ENCODE data around the gene ARID3B. TPM values are rescaled to one million over a fixed set of nuclear protein-coding genes. Genes with fewer than 3 reads are reported as not detected.
"Not testable (repeated sequence)": the region's sequence is repeated elsewhere in the genome, so short reads cannot be mapped to it uniquely, and the experiment has no call there.

The ARID3B gene
- total RNA-seq, 2 experiments from 2014 or later, result 39.4 to 43.0 TPM

DNA sequence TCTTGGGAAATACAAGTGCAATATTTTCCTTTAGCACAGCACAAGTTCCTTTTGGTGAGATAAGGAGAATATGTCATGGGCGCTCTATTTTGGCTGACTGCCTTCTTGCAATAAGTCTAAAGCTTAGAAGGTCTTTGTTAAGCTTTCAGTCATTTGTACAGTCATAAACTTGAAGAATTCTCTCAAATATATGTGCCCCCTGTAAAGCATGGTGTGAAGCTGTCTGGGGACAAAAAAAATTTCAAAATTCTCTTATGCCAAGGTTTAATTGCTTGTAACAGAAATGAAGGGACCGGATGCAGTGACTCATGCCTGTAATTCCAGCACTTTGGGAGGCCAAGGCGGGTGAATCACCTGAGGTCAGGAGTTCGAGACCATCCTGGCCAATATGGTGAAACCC is 21.7 kb upstream of the ARID3B start:
- no peak overlapping the region for H3K27ac Mint-ChIP-seq
- DNase-seq, result no peak
- peaks cover 2% of the 10 kb centered on the region for H3K4me1 Mint-ChIP-seq
- H3K9me3 Mint-ChIP-seq, result no peaks in the 10 kb centered on the region
- H3K36me3 Mint-ChIP-seq, result no peaks in the 10 kb centered on the region
- peaks cover 1% of the 10 kb centered on the region for H3K27me3 Mint-ChIP-seq
- H3K4me3 Mint-ChIP-seq, result no peak overlapping the region
- ATAC-seq (ENCODE audit: low read depth), result no peak
- POLR2A ChIA-PET, result no interaction called here

DNA sequence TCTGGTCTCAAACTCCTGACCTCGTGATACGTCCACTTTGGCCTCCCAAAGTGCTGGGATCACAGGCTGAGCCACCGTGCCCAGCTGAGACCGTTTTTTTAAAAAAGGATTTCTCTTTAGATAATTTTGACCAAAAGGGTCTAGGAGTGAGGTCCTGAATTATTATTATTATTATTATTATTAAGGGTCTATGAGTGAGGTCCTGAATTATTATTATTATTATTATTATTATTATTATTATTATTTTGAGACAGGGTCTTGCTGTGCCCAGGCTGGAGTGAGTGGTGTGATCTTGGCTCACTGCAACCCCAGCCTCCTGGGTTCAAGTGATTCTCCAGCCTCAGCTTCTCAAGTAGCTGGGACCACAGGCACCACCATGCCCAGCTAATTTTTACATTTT is 20.6 kb upstream of the ARID3B start:
- Mint-ChIP-seq H3K4me1 (no peaks in the 10 kb centered on the region), H3K27ac (no peak overlapping the region), H3K4me3 (no peak overlapping the region), H3K36me3 (no peaks in the 10 kb centered on the region), H3K9me3 (no peaks in the 10 kb centered on the region), H3K27me3 (peaks cover 1% of the 10 kb centered on the region)
- POLR2A ChIA-PET, result no interaction called here
- ATAC-seq (ENCODE audit: low read depth), result no peak
- no peak for DNase-seq

DNA sequence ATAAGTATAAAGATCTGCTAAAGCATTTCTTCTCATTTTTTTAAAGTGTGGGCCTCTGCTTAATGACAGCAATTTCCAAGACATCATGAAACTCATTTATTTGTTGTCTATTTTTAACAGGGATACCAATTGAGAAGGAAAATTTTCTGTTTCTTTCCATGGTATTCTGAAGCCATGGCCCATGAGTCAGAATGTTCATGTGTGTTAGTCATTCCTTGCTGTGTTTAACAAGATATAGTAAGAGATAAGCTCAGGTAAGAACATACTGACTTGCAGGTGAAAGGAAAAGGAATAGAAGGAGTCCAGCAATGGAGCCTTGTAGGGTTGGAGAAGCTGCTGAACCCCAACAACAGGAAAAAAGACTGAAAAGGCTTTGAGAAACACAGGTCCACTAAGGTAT is 17.0 kb upstream of the ARID3B start:
- DNase-seq (no peak), ATAC-seq (ENCODE audit: low read depth) (no peak)
- Mint-ChIP-seq H3K27me3 (no peaks in the 10 kb centered on the region), H3K4me3 (no peak overlapping the region), H3K4me1 (no peaks in the 10 kb centered on the region), H3K9me3 (no peaks in the 10 kb centered on the region), H3K36me3 (no peaks in the 10 kb centered on the region), H3K27ac (no peak overlapping the region)
- POLR2A ChIA-PET, result no interaction called here

DNA sequence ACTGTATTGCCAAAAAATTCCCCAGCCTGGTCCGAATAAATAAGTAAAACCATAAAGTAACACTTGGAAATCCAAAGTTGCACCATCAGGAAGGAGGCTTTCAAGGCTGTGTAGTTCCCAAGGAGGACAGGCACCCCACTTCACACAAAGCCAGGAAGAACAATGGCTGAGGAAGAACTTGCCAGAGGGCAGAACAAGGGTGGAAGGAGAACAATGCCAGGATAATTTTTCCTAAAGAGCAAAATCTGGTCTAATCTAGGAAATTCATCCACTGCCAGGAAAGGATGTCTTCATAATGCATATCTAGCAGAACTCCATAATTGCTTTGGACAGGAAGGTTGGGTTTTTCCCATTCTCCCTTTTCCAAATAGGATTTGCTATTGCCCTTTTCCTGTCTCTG is 15.7 kb upstream of the ARID3B start:
- Mint-ChIP-seq H3K9me3 (no peaks in the 10 kb centered on the region), H3K4me3 (no peak overlapping the region), H3K36me3 (no peaks in the 10 kb centered on the region), H3K4me1 (peaks cover 5% of the 10 kb centered on the region), H3K27ac (no peak overlapping the region), H3K27me3 (no peaks in the 10 kb centered on the region)
- ATAC-seq (ENCODE audit: low read depth) (no peak), DNase-seq (no peak)
- POLR2A ChIA-PET, result no interaction called here

DNA sequence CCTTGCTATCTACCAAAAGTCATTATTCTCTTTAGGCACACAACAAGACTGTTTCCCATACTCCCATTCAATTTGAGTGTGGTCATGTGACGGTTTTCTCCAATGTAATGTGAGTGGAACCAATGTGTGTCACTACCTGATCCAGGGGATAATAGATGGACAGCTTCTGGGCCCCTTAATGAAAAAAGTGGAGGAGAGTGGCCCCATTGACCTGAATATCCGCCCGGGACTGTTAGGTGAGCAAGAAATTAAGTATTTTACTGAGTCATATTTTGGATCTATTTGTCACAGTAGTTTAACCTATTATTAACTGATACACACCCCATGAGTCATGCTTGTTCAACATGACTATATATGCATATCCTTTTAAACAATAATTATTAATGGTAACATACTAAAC is 15.1 kb upstream of the ARID3B start:
- DNase-seq (no peak), ATAC-seq (ENCODE audit: low read depth) (no peak)
- H3K36me3 Mint-ChIP-seq, result no peaks in the 10 kb centered on the region
- no peak overlapping the region for H3K4me3 Mint-ChIP-seq
- H3K9me3 Mint-ChIP-seq, result no peaks in the 10 kb centered on the region
- H3K27ac Mint-ChIP-seq, result no peak overlapping the region
- POLR2A ChIA-PET, result no interaction called here
- H3K27me3 Mint-ChIP-seq, result no peaks in the 10 kb centered on the region
- H3K4me1 Mint-ChIP-seq, result peaks cover 8% of the 10 kb centered on the region

DNA sequence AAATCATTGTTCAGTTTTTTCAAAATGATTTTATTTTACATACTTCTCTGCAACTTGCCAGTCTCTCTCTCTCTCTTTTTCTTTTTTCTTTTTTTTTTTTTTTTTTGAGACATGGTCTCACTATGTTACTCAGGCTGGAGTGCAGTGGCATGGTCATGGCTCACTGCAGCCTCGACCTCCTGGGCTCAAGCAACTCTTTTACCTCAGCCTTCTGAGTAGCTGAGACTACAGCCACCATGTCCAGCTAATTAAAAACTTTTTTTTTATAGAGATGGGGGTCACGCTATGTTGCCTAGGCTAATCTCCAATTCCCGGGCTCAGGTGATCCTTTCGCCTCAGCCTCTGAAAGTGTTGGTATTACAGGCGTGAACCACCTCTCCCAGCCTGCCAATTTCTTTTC is 12.1 kb upstream of the ARID3B start:
- ATAC-seq (ENCODE audit: low read depth) (no peak), DNase-seq (no peak)
- Mint-ChIP-seq H3K9me3 (no peaks in the 10 kb centered on the region), H3K4me3 (no peak overlapping the region), H3K36me3 (no peaks in the 10 kb centered on the region), H3K4me1 (peaks cover 15% of the 10 kb centered on the region), H3K27me3 (no peaks in the 10 kb centered on the region), H3K27ac (no peak overlapping the region)
- POLR2A ChIA-PET, result interaction anchor here (0.7 kb wide), 1 partner anchor 152 kb away, joined by 7 read pairs; no protein-coding TSS in a partner anchor

DNA sequence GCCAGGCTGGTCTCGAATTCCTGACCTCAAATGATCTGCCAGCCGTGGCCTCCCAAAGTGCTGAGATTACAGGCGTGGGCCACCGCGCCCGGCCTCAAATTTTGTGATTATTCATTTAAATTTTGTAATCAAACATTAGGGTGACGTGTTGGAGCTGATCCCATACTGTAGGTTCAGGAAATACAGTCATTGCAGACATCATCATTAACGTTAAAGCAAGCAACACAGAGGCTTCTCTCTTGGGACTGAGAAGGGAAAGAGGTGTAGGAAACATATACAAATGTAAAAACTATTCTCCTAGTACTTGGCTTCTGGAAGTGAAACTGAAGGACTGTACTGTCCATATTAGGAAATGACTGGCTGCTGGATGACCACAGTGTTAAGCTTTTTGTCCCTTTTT is 11.1 kb upstream of the ARID3B start:
- Mint-ChIP-seq H3K4me3 (no peak overlapping the region), H3K36me3 (no peaks in the 10 kb centered on the region), H3K4me1 (peaks cover 15% of the 10 kb centered on the region), H3K27ac (no peak overlapping the region), H3K27me3 (no peaks in the 10 kb centered on the region), H3K9me3 (no peaks in the 10 kb centered on the region)
- DNase-seq (no peak), ATAC-seq (ENCODE audit: low read depth) (no peak)
- POLR2A ChIA-PET, result interaction anchor here (1.3 kb wide), 1 partner anchor 11 kb away, joined by 9 read pairs; the partner anchor contains the start of gene ARID3B

DNA sequence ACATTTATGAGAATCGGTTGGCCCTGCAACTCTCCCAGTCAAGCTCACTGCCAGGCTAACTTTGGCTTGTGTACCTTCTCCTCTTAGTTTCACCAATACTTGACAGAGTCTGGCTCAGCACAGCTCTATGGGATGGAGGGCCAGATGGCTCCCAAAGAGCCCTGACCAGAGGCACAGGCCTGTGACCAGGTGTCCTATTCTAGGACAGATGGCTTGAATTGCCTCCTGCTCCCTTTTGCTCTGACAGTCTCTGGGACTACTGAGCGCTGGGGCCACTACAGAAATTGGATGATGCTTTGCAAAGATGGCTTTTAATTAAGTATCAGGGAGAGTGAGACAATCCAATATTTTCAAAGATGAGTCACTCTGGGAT is 10.3 kb upstream of the ARID3B start:
- POLR2A ChIA-PET, result interaction anchor here (1.3 kb wide), 1 partner anchor 10 kb away, joined by 9 read pairs; the partner anchor contains the start of gene ARID3B
- H3K4me3 Mint-ChIP-seq, result no peak overlapping the region

DNA sequence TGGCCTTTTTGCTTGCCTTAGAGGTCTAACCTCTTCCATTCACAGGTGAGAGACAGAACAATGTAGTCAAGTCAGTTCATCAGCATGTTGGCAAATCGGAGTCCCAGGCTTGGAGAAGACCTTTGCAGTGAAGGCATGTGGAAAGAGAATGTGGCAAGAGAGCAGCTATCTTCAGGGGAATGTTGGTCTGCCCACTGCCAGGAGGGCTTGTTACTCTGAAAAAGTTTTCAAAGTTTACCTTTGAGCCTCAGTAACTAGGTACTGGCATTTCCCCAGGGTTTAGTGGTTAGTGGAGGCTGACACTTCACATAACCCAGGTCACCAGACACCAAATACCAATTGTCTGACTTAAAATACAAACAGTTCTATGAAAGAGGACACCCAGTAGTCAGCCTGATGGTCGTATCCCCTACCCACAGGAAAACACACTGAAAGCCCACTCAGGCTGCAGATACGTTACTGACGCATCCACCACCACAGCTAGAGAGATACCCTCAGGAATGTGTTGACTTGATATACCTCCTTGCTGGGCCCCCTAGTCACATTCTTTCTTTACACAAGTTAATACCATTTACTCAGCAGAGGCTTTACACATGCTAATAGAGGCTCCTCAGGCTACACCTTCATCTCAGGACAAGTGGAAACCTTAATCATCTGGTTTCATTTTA is 9.7 kb upstream of the ARID3B start:
- DNase-seq (no peak), ATAC-seq (ENCODE audit: low read depth) (no peak)
- H3K36me3 Mint-ChIP-seq, result no peaks in the 10 kb centered on the region
- H3K27ac Mint-ChIP-seq, result no peak overlapping the region
- peaks cover 21% of the 10 kb centered on the region for H3K4me1 Mint-ChIP-seq
- no peaks in the 10 kb centered on the region for H3K27me3 Mint-ChIP-seq
- no peaks in the 10 kb centered on the region for H3K9me3 Mint-ChIP-seq
- H3K4me3 Mint-ChIP-seq, result no peak overlapping the region
- POLR2A ChIA-PET, result no interaction called here

More for the DNA sequence above, 10.3 kb upstream of the ARID3B start:
- H3K27ac Mint-ChIP-seq, result no peak overlapping the region
- no peaks in the 10 kb centered on the region for H3K27me3 Mint-ChIP-seq
- no peak for DNase-seq
- no peaks in the 10 kb centered on the region for H3K36me3 Mint-ChIP-seq
- peaks cover 21% of the 10 kb centered on the region for H3K4me1 Mint-ChIP-seq
- no peaks in the 10 kb centered on the region for H3K9me3 Mint-ChIP-seq
- no peak for ATAC-seq (ENCODE audit: low read depth)

DNA sequence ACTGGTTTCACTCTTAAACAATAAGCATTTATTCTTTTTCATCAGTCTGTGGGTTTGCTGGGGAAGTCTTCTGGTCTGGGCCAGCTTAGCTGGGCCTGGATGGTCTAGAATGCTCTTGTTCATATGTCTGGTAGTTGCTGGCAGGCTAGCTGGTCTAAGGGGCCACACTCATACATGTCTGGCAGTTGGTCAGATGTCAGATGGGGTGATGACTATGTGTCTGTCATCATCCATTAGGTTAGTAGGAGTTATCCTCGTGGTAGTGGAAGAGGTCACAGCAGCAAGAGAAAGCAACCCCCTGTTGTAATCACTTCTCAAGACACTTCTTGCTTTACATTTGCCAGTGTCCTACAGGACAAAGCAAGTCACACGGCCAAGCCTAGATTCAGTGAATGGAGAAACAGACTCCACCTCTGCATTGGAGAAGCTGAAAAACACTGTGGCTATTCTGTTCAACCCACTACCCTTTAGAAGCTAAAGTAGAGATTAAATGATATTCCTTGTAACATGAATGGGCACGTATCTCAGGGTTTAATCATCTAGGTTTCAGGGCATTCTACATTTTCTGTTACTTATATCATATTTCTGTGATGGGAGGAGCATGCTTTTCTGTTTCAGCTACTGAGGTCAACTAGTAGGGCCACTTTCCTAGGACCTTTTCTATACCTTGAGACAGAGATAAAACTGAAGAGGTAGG is 5.5 kb upstream of the ARID3B start:
- POLR2A ChIA-PET, result no interaction called here
- DNase-seq (no peak), ATAC-seq (ENCODE audit: low read depth) (no peak)
- Mint-ChIP-seq H3K9me3 (no peaks in the 10 kb centered on the region), H3K4me1 (peaks cover 27% of the 10 kb centered on the region), H3K27ac (peak overlapping the region; percentile 71), H3K27me3 (no peaks in the 10 kb centered on the region), H3K36me3 (peaks cover 13% of the 10 kb centered on the region), H3K4me3 (no peak overlapping the region)

DNA sequence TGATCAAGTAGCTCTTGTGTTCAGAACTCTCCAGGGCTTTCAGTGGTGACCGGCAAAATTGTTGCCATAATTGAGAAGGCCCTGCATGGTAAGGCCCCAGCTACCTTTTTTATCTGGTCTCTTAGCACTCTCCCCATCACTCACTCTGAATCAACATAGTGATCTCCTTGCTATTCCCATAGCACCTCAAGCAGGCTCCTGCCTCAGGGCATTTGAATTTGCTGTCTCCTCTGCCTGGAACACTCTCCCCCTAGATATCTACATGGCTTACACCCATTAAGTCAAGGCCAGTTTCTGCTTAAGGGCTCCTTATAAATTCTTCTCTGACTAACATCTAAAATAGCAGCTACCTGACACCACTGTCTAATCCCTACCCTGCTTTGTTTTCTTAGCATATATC is 3.3 kb upstream of the ARID3B start:
- ATAC-seq (ENCODE audit: low read depth) (no peak), DNase-seq (no peak)
- H3K27me3 Mint-ChIP-seq, result no peaks in the 10 kb centered on the region
- H3K36me3 Mint-ChIP-seq, result peaks cover 20% of the 10 kb centered on the region
- no peak overlapping the region for H3K4me3 Mint-ChIP-seq
- H3K9me3 Mint-ChIP-seq, result no peaks in the 10 kb centered on the region
- POLR2A ChIA-PET, result no interaction called here
- peaks cover 26% of the 10 kb centered on the region for H3K4me1 Mint-ChIP-seq
- H3K27ac Mint-ChIP-seq, result peak overlapping the region; percentile 75

DNA sequence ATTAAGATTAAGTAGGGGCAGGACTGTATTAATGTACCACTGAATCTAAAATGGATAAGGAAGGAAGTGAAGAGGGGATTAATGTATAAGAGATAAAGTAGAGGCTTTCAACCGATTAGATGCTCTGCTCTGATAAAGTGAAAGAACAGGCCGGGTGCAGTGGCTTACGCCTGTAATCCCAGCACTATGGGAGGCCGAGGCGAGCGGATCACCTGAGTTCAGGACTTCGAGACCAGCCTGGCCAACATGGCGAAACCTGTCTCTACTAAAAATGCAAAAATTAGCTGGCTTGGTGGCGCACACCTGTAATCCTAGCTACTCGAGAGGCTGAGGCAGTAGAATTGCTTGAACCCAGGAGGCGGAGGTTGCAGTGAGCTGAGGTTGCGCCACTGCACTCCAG is 1.5 kb upstream of the ARID3B start:
- H3K4me1 Mint-ChIP-seq, result peaks cover 35% of the 10 kb centered on the region
- peak overlapping the region; percentile 82 for H3K27ac Mint-ChIP-seq
- H3K36me3 Mint-ChIP-seq, result peaks cover 23% of the 10 kb centered on the region
- POLR2A ChIA-PET, result interaction anchor here (1.0 to 4.2 kb wide), 9 partner anchors 9 to 912 kb away, joined by 3 to 47 read pairs (median 9); partner anchors contain the start of genes CLK3, CSK and SIN3A
- not testable (repeated sequence) for ATAC-seq (ENCODE audit: low read depth); DNase-seq; H3K27me3 Mint-ChIP-seq; H3K9me3 Mint-ChIP-seq
- peak overlapping the region; percentile 94 for H3K4me3 Mint-ChIP-seq

DNA sequence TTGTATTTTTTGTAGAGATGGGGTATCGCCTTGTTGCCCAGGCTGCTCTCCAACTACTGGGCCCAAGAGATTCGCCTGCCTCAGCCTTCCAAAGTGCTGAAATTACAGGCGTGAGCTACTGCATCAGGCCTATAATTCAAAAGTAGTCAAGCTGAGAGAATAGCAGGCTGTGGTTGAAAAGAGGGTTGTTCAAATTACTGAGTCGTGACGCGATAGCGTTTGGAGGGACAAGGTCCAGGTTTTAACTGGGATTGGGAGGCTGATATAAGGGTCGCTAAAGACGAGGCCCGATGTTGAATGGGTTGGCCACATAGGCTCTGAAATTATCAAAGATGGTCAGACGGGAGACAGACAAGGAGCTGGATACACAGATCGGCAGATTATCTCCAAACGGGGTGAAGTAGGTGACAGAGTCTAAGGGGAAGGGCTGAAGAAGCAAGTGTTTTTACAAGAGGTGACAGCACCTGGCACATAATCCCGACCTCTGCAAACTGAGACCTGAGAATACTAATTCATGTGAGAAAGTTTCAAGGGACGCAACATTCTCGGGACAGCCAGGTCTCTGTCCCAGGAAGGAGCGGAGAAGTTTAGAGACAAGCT is 759 bp upstream of the ARID3B start:
- POLR2A ChIA-PET, result interaction anchor here (0.7 to 4.2 kb wide), 23 partner anchors 10 to 912 kb away, joined by 3 to 47 read pairs (median 6); partner anchors contain the start of genes CLK3, CSK, SIN3A and UBL7
- Mint-ChIP-seq H3K4me3 (peak overlapping the region; percentile 94), H3K4me1 (peaks cover 38% of the 10 kb centered on the region), H3K9me3 (no peaks in the 10 kb centered on the region), H3K27ac (peak overlapping the region; percentile 97), H3K27me3 (no peaks in the 10 kb centered on the region), H3K36me3 (peaks cover 27% of the 10 kb centered on the region)
- DNase-seq, result no peak
- ATAC-seq (ENCODE audit: low read depth), result peak; percentile 2
